NCI-H146 treated with DMSO at 0.1 percent for 48 hours (cell line): ENCODE results near the gene TMEM144.
A peak's percentile ranks its signal among the peaks of the same experiment; 100 is the strongest.
"Not testable (repeated sequence)": the region's sequence is repeated elsewhere in the genome, so short reads cannot be mapped to it uniquely, and the experiment has no call there.

Source experiments
- DNase-seq: peaks from one replicate; lab custom pipeline; 2025; ENCODE audit not compliant: unreplicated experiment; lab: John Stamatoyannopoulos, UW

Gene TMEM144

GRCh38 chr4:158190718-158191117 lies 19.6 kb upstream of the TMEM144 start:
- no peak for DNase-seq

GRCh38 chr4:158192439-158193158 lies 17.7 kb upstream of the TMEM144 start:
- DNase-seq, result no peak

GRCh38 chr4:158193171-158193749 lies 17.0 kb upstream of the TMEM144 start:
- DNase-seq, result peak; percentile 32

DNA sequence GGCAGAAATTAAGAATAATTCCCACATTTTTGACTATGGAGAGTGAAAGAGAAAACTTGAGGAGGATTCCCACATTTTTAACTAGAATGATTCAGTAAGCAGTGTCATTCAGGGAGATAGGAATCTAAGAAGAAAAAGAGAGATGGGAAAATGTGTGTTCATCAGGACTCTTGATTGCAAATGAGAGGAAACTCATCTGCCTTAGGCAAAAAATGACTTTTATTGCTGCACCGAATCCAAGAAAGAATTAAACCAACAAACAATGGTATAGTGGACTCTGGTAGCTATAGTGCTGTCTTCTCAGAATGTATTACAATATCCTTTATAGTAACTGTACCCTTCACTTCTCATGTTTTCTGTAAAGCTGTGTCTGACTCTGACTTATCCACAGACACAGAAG lies 15.0 kb upstream of the TMEM144 start:
- DNase-seq, result no peak

DNA sequence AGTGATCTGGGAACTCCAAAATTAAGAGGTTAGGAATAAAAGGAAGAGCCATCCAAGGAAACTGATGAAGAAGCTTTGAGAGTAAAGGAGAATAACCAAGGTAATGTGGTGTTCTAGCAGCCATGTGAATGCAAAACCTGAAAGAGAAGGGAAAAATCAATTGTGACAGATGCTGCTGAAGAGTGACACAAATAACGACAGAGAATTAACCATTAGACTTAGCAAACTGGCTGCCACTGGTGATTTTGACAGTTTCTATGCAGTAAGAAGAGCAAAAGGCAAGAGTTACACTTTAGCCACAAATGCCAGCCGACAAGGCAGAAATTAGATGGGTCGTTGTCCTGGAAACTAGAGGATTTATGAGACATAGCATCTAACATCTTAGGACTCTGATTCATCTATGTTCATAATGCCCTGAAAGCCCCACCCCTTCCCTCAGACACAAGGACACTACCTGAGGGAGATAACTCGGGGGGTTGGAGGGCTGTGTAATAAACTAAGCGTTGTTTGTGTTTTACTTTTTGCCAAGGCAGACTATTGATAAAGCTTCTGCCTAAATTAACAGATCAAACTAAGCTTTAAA lies 13.0 kb upstream of the TMEM144 start:
- no peak for DNase-seq

DNA sequence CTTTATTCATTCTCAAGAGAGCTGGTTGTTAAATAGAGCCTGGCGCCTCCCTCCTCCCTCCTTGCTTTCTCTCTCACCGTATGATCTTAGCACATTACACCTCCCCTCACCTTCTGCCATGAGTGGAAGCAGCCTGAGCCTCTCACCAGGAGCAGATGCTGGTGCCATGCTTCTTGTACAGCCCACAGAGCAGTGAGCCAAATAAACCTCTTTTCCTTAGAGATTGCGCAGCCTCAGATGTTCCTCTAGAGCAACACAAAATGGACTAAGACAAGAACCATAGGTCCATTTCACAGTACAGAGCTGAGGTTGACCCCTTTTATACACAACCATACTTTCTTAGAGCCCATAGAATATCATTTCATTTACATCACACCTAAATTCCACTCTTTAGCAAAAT lies 10.1 kb upstream of the TMEM144 start:
- no peak for DNase-seq

DNA sequence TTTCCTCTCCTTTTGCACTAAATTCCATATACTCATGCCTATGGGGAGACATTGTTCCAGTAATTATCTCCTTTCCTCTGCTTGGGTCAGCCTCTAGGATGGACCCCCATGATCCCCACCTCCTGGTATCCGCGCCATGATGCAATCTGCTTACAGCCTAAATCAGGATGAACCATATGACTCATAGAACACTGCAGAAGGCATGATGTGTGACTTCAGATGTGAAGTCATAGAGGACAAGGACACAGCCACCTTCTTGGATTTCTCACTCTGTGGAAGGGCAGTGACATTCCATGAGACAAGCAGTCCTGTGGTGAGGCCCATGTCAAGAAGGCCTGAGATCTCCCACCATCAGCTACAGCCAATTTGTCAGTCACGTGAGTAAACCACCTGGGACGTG lies 9.0 kb upstream of the TMEM144 start:
- DNase-seq, result no peak

DNA sequence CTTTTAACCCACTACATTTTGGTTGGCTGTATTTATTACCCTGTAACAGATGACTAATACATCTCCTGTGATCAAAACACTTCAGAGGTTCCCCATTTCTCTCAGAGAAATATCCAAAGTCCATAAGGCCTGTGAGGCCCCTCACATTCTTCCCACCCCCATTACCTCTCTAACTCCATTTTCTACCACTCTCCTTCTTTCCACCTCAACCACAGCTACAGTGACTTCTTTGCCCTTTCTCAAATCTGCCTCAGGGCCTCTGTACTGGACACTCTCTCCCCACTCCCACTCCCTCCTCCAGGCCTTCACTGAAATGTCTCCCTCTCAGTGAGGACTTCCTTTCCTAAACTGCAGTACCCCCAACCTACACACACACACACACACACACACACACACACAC lies 8.4 kb upstream of the TMEM144 start:
- no peak for DNase-seq

DNA sequence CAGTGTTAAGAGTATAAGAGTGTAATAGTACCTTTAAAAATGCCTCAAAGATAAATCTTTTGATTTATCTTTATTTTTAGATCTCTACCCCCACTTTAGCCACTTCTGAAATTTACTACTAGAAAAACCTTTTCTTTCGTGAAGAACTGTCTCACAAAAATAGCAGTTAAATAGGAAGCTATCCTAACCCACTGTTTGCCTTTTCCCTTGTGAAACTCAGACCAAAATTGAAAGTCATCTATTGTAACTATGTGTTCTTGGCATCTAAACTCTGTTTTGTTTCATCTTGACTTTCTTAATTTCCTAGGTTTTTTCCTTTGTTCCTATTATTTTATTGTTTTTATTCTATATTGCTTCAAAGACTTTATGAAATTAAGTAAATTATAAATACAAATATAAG lies 7.8 kb upstream of the TMEM144 start:
- no peak for DNase-seq

GRCh38 chr4:158203436-158203835 lies 6.8 kb upstream of the TMEM144 start:
- no peak for DNase-seq

GRCh38 chr4:158203929-158204328 lies 6.4 kb upstream of the TMEM144 start:
- no peak for DNase-seq

DNA sequence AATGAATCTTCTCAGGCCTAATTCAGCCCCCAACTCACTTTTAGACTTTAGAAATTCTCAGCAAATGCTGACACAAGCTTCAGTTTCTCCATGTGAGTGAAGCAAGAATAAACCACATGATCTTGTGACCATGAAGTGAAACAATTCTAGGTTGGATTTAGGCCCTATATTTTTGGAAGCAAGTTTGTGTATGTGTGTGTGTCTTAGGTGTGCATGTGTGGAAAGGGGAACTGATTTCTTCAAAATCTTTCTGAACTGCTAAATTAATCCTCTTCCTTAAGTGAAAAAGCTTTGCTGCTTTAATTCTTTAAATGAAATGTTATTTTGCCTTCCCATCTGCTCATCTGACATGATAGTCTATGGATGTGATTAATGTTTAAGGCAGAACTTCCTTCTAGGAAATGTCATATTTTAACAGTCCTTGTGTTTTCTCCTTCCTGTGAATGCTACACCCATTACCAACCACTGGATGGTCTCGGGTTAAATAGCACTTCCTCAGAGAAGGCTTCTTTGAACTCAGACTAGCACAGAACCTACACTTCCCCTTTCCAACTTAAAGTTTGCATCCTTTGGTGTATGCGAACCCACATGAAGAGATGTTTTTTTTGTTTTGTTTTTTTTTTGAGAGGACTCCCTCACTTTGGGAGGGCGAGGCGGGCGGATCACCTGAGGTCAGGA lies 1.2 kb upstream of the TMEM144 start:
- DNase-seq, result no peak

- peak; percentile 39 for DNase-seq
These were observed 936 bp downstream of the TMEM144 start for GRCh38 chr4:158211222-158211621.

DNA sequence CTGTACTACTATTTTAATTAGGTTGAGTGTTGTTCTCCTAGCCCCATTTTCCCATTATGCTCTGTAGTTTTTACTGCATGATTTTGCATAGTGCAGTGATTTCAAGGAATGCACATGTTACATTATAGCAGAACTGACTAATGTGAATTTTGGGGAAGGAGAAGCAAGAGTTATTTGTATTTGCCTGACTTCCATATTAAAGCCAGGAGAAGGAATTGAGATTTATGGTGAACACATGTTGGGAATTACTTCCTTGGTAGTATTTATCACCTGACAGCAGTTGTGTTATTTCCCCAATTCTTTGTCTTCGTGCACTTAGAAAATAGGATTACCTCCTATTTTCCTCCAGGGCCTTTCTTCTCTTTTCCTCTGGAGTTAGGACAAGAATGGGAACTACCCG lies 3.2 kb downstream of the TMEM144 start:
- DNase-seq, result no peak

DNA sequence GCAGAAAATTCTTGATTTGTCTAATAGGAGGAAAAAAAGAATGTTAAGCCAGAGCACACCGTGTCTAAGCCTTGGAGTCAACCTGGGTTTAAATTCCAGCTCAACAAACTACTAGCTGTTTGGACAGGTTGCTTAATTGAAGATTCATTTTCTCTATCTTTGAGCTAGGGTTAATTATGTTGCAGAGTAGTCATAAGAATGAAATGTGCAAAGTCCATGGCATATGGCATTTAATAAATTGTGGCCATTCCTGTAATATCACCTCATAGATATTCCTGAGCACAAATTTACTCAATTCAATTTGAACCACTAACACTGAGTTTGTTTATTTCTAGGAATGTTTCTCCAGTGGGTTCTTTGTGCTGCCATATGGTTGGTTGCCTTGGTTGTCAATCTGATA lies 4.6 kb downstream of the TMEM144 start:
- no peak for DNase-seq

GRCh38 chr4:158217763-158218162 lies 7.5 kb downstream of the TMEM144 start:
- DNase-seq, result no peak

- no peak for DNase-seq
These were observed 9.3 kb downstream of the TMEM144 start for GRCh38 chr4:158219623-158220022.

GRCh38 chr4:158224318-158224717 lies 14.0 kb downstream of the TMEM144 start:
- not testable (repeated sequence) for DNase-seq

DNA sequence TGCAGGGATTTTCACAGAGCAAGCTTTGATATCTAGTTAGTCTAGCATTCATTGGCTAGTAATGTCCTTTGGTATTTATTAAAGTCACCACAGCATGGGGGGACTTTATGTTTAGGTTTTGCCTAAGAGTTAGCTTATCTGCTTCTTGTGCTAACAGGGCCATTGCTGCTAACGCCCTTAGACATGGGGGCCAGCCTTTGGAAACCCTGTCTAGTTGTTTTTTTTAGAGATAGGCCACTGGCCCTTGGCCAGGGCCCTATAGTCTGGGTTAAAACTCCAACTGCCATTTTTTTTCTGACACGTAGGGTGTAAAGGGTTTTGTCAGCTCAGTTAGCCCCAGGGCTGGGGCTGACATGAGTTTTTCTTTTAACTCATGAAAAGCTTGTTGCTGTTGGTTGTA lies 14.7 kb downstream of the TMEM144 start:
- not testable (repeated sequence) for DNase-seq

GRCh38 chr4:158227880-158228279 lies 17.6 kb downstream of the TMEM144 start:
- DNase-seq, result not testable (repeated sequence)

GRCh38 chr4:158228399-158228798 lies 18.1 kb downstream of the TMEM144 start:
- DNase-seq, result not testable (repeated sequence)

GRCh38 chr4:158229768-158230167 lies 19.5 kb downstream of the TMEM144 start:
- DNase-seq, result no peak
